ENCODE results near the gene FAM229A. TPM values are rescaled to one million over a fixed set of nuclear protein-coding genes. Genes with fewer than 3 reads are reported as not detected.

FAM229A gene
- total and polyA plus RNA-seq, 2 of the 8 experiments (the other 6 are each of a cell fraction or from before 2014, with no cell fraction given) = 4.1 to 4.2 TPM

- DNase-seq (ENCODE audit: low read depth in 1 of 2, low spot score in 2 of 2) (no peak), FAIRE-seq (no peak)
- H3K4me3 ChIP-seq (ENCODE audit: extremely low read depth in 1 of 4, insufficient read depth in 2 of 4, low read depth in 3 of 4, low read length in 4 of 4) = no peak overlapping the region
- no peak overlapping the region for H3K14ac ChIP-seq (ENCODE audit: insufficient read length)
- no peak overlapping the region for H2BK120ac ChIP-seq (replicated peaks; ENCODE audit: low read depth, low read length)
- H2BK15ac ChIP-seq (ENCODE audit: low read length) = no peak overlapping the region
- H3K27me3 ChIP-seq (replicated peaks in 1 of 4; ENCODE audit: control insufficient read depth in 3 of 4, extremely low read depth in 1 of 4, insufficient read depth in 3 of 4, low read length in 3 of 4) = no peaks in the 10 kb centered on the region
- H3K79me2 ChIP-seq (ENCODE audit: control insufficient read depth in 1 of 2, insufficient read depth in 2 of 2, low read length in 2 of 2) = no peaks in the 10 kb centered on the region
- ChIA-PET POLR2A (ENCODE audit: partially characterized antibody) (interaction anchor here (0.6 to 6.7 kb wide), 9 partner anchors 10 to 141 kb away, joined by 3 to 68 read pairs (median 6); partner anchors contain the start of genes IQCC and MARCKSL1), CTCF (ENCODE audit: partially characterized antibody) (interaction anchor here (0.5 to 2.4 kb wide), 12 partner anchors 10 to 188 kb away, joined by 3 to 10 read pairs (median 3); no protein-coding TSS in a partner anchor)
- no peak overlapping the region for H4K8ac ChIP-seq (ENCODE audit: extremely low read depth, insufficient read depth, low read length)
- 89% methylated on average over 5 of the region's 5 CpGs; no CpG with 5 or more reads in 1 of the 2 experiments for WGBS, 2 experiments (ENCODE audit: extremely low coverage in 1 of 2, insufficient coverage in 1 of 2, insufficient read length in 1 of 2, insufficient replicate concordance in 2 of 2, low coverage in 1 of 2, low lambda C conversion rate in 2 of 2, missing lambda C conversion rate in 1 of 2)
- no peak overlapping the region for H2BK12ac ChIP-seq (ENCODE audit: low read depth, low read length)
- H3K79me1 ChIP-seq (ENCODE audit: low read depth, low read length) = no peaks in the 10 kb centered on the region
- H3K23ac ChIP-seq (ENCODE audit: insufficient read length) = no peak overlapping the region
- no peak overlapping the region for H4K5ac ChIP-seq (ENCODE audit: insufficient read length, low read depth, low read length)
- peaks cover under 1 to 33% (median 19%) of the 10 kb centered on the region in 4 experiments; a peak in 7 of 8 replicates for H3K36me3 ChIP-seq (ENCODE audit: control insufficient read depth in 2 of 4, insufficient read depth in 4 of 4, low read length in 3 of 4)
- no peak for TF ChIP-seq E2F6 (IDR thresholded peaks at IDR 0.05)
- no peak for TF ChIP-seq EZH2 (IDR thresholded peaks at IDR 0.05; ENCODE audit: low read depth, low read length, severe bottlenecking)
- no peak for TF ChIP-seq CTBP2 (IDR thresholded peaks at IDR 0.05; ENCODE audit: borderline replicate concordance, insufficient read depth, insufficient read length, low read length)
- TF ChIP-seq RFX5 (IDR thresholded peaks at IDR 0.05; ENCODE audit: borderline replicate concordance, low read depth, low read length) = no peak
- TF ChIP-seq POU5F1 (IDR thresholded peaks at IDR 0.05; ENCODE audit: low read depth, low read length) = no peak
- H3K4me1 ChIP-seq (replicated peaks in 1 of 4; ENCODE audit: control insufficient read depth in 3 of 4, insufficient read depth in 4 of 4, low read length in 3 of 4) = no peaks in the 10 kb centered on the region
- H3K18ac ChIP-seq (ENCODE audit: extremely low read depth, low read length) = no peak overlapping the region
- H2AK5ac ChIP-seq (ENCODE audit: low read depth, low read length) = no peak overlapping the region
- H3K23me2 ChIP-seq (ENCODE audit: low read depth, low read length) = no peaks in the 10 kb centered on the region
- H2BK5ac ChIP-seq (ENCODE audit: low read depth, low read length) = no peak overlapping the region
- no peak overlapping the region for H3K56ac ChIP-seq (replicated peaks; ENCODE audit: insufficient read length, low read depth, low read length)
- H3K9ac ChIP-seq (replicated peaks in 1 of 4; ENCODE audit: extremely low read depth in 1 of 4, low read depth in 3 of 4, low read length in 3 of 4) = no peak overlapping the region
- H3K4ac ChIP-seq (replicated peaks; ENCODE audit: insufficient read length, low read depth, low read length) = no peak overlapping the region
- no peak overlapping the region for H2AFZ ChIP-seq (ENCODE audit: low read length)
- no peaks in the 10 kb centered on the region for H4K20me1 ChIP-seq (replicated peaks in 1 of 2; ENCODE audit: control insufficient read depth in 1 of 2, insufficient read depth in 2 of 2, low read length in 2 of 2)
- H3K27ac ChIP-seq (ENCODE audit: low read depth, low read length) = no peak overlapping the region
- H2BK20ac ChIP-seq (ENCODE audit: low read length) = no peak overlapping the region
- no peaks in the 10 kb centered on the region for H3K9me3 ChIP-seq (ENCODE audit: insufficient read depth in 2 of 2, low read depth in 1 of 2, low read length in 1 of 2)
- H4K91ac ChIP-seq (replicated peaks; ENCODE audit: insufficient read length, low read length) = no peak overlapping the region
- H3K4me2 ChIP-seq (ENCODE audit: insufficient read depth in 1 of 2, low read depth in 2 of 2, low read length in 2 of 2) = no peak overlapping the region
Measured at GRCh38 chr1:32321712-32322291, 40.5 kb downstream of the FAM229A start.
